HFF-Myc (cell line): ENCODE results near the gene NEK7.

Source experiments
- DNase-seq: peaks from one replicate; pipeline ENCODE4 v3.0.0-alpha.2; 2011; ENCODE audit warnings: low read depth; ENCODE audit errors: extremely low read depth
- H3K4me3 ChIP-seq: replicated peaks from 2 replicates; pipeline ENCODE4 v1.5.1; 2011; ENCODE audit warnings: low read depth, mild to moderate bottlenecking, control low read depth, low read length
- CTCF ChIP-seq: IDR thresholded peaks from 2 replicates; pipeline ENCODE4 v1.5.1; 2012; ENCODE audit warnings: mild to moderate bottlenecking, low read depth, low read length, control low read depth; ENCODE audit errors: missing control alignments

The NEK7 gene

GRCh38 chr1:198330982-198331615, 174.3 kb downstream of the NEK7 start:
- no peak for TF ChIP-seq CTCF
- DNase-seq, result no peak
- no peak overlapping the region for H3K4me3 ChIP-seq

GRCh38 chr1:198333744-198334143, 176.9 kb downstream of the NEK7 start:
- DNase-seq, result no peak
- no peak overlapping the region for H3K4me3 ChIP-seq
- TF ChIP-seq CTCF, result no peak

- DNase-seq, result no peak
- H3K4me3 ChIP-seq, result no peak overlapping the region
- no peak for TF ChIP-seq CTCF
Observed at GRCh38 chr1:198335663-198336062, 178.9 kb downstream of the NEK7 start.

- no peak for DNase-seq
- no peak overlapping the region for H3K4me3 ChIP-seq
- TF ChIP-seq CTCF, result no peak
Observed at GRCh38 chr1:198337886-198338285, 181.1 kb downstream of the NEK7 start.

- H3K4me3 ChIP-seq, result no peak overlapping the region
- no peak for DNase-seq
- TF ChIP-seq CTCF, result no peak
Observed at GRCh38 chr1:198340139-198340538, 183.3 kb downstream of the NEK7 start.

- DNase-seq, result no peak
- H3K4me3 ChIP-seq, result no peak overlapping the region
- no peak for TF ChIP-seq CTCF
Observed at GRCh38 chr1:198346178-198346577, 189.4 kb downstream of the NEK7 start.

- no peak for TF ChIP-seq CTCF
- no peak for DNase-seq
- no peak overlapping the region for H3K4me3 ChIP-seq
Observed at GRCh38 chr1:198350456-198350855, 193.7 kb downstream of the NEK7 start.
